ENCODE measurements around the gene IP6K2.

DNA sequence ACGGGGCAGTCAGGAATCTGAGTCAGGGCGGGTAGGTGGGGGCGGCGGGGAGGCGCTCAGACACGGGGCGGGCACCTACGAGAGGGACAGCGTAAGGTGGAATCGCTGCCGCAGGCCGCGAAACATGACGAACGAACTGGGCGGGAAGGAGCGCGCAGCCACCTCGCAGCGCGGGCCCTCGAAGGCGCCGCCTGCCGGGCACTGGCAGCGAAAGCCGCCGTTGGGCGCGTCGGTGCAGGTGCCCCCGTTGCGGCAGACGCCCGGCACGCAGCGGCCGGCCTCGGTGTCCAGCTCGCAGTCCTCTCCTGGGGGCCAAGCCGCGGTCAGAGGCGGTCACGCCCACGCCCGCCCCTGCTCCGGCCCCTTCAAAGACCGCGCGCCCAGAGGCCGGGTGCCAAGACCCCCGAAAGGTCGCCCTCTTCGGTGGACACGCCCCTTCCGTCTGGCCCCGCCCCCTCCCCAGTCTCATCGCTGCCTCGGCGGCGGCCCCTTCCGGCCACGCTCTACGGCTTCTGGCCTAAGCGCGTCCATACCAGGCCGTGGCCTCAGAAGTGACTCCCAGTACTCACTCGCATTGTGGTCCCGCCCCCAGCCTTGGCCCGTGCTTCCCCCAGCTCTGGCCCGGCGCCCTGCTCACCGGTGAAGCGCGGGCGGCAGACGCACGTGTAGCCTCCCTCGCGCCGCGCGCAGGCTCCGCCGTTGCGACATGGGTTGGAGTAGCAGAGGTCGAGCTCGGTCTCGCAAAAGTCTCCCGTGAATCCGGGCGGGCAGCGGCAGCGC is 60.8 kb downstream of the IP6K2 start:
- no peak for TF ChIP-seq SPI1 (IDR thresholded peaks at IDR 0.05; ENCODE audit: borderline replicate concordance, insufficient read depth, low read depth, low read length)
- TF ChIP-seq SP1 (IDR thresholded peaks at IDR 0.05; ENCODE audit: low read depth, low read length), result no peak

All from GM12878 (cell line).